Activated CD4-positive, alpha-beta T cell treated with anti-CD3 and anti-CD28 coated beads for 36 hours (primary cell): ENCODE results near the gene RHOBTB3. TPM values are rescaled to one million over a fixed set of nuclear protein-coding genes. Genes with fewer than 3 reads are reported as not detected.

Experiments
- ATAC-seq: fragments of 200-7000 bp; cut with Tn5 transposase; one replicate; pipeline ENCODE4 v1.10.0; 2021; ENCODE audit warnings: mild to moderate bottlenecking, moderate library complexity
- CTCF ChIA-PET: fragments of 350-600 bp; sonication (Branson Sonifier 250); formaldehyde crosslinking; loops from one replicate; lab custom pipeline; 2021; ENCODE audit warnings: antibody characterized with exemption; lab: Charles Lee
- POLR2A ChIA-PET: fragments of 350-600 bp; sonication (Branson Sonifier 250); formaldehyde crosslinking; loops from one replicate; lab custom pipeline; 2021; ENCODE audit warnings: antibody characterized with exemption, inconsistent platforms; lab: Charles Lee
- DNase-seq: peaks from one replicate; pipeline ENCODE4 v3.0.0-alpha.2; 2020
- H3K27ac Mint-ChIP-seq: one replicate; pipeline ENCODE4 v1.8.0; 2021; ENCODE audit warnings: mixed read lengths
- H3K27me3 Mint-ChIP-seq: one replicate; pipeline ENCODE4 v1.8.0; 2021; ENCODE audit warnings: mixed read lengths
- H3K36me3 Mint-ChIP-seq: one replicate; pipeline ENCODE4 v1.8.0; 2021; ENCODE audit warnings: low read depth, mixed read lengths
- H3K4me1 Mint-ChIP-seq: one replicate; pipeline ENCODE4 v1.8.0; 2021; ENCODE audit warnings: mixed read lengths
- H3K4me3 Mint-ChIP-seq: one replicate; pipeline ENCODE4 v1.8.0; 2021; ENCODE audit warnings: mild to moderate bottlenecking, moderate library complexity, mixed read lengths
- H3K9me3 Mint-ChIP-seq: one replicate; pipeline ENCODE4 v1.8.0; 2021; ENCODE audit warnings: low read depth, mixed read lengths
- intact Hi-C, 2 experiments: fragments of 100-400 bp; cut with DNase I in 1 of 2; cut with micrococcal nuclease in 1 of 2; formaldehyde crosslinking; loops; one replicate each; pipeline versions ENCODE4 v1.14.2 to v1.15.1; 2022 to 2024; cut with DNase I, micrococcal nuclease
- total RNA-seq, 2 experiments: library from RNA; stranded (reverse); gene quantifications; one replicate each; pipeline ENCODE4 v1.2.3, GENCODE V29; 2021

RHOBTB3 gene
- total RNA-seq, 2 experiments from 2014 or later: 3.3 to 3.5 TPM

DNA sequence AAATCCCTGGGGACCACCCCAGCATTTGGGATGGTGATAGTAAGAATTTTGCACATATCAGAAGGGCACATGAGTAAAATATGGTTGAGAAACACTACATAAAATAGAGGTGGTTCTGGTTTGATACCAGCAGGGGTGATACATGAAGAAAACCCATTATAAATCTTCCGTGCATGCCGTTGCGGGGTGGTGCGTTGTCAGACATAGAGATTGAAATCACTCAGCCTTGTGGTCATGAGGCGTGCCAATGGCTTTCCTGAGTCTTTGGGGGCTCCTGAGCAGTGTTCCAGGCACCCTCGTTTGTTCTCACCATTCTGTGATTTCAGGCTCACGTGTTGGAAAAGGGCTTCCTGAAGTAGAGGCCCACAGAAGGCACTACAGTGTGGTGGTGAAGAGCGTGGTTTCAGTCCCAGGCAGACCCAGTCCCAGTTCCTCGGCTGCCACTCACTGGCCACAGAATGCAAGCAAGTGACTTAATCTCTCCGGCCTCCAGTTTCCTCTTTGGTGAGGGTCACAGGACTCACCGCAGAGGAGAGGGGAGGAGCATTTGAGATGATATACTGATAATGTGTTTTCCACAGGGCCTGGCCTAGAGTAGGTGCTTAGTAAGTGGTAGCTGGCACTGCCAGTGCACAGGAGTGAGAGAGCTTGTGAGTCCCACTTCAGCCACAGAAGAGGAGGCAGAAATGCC, 111.9 kb downstream of the RHOBTB3 start:
- peak overlapping the region; percentile 85 for H3K27ac Mint-ChIP-seq
- H3K4me1 Mint-ChIP-seq: peaks cover 14% of the 10 kb centered on the region
- ChIA-PET POLR2A (interaction anchor here (0.6 kb wide), 2 partner anchors 661 to 869 kb away, joined by 4 to 14 read pairs; no protein-coding TSS in a partner anchor), CTCF (interaction anchor here (0.7 to 6.8 kb wide), 14 partner anchors 7 to 198 kb away, joined by 3 to 53 read pairs (median 4); partner anchors contain the start of genes GLRX and RFESD)
- ATAC-seq: peak; percentile 86
- H3K36me3 Mint-ChIP-seq: no peaks in the 10 kb centered on the region
- peak; percentile 83 for DNase-seq
- peaks cover 2% of the 10 kb centered on the region for H3K27me3 Mint-ChIP-seq
- intact Hi-C loops: loop anchor here (1.0 to 10.0 kb wide), 8 partner anchors 9 to 558 kb away; partner anchors contain the start of genes ARSK (in 1 of the 2), MCTP1 (in 1 of the 2) and SKIC3 (in 1 of the 2)
- no peaks in the 10 kb centered on the region for H3K9me3 Mint-ChIP-seq
- no peak overlapping the region for H3K4me3 Mint-ChIP-seq

GRCh38 chr5:95843733-95844223, 112.6 kb downstream of the RHOBTB3 start:
- intact Hi-C loops: loop anchor here (1.0 to 10.0 kb wide), 8 partner anchors 9 to 559 kb away; partner anchors contain the start of genes ARSK (in 1 of the 2), MCTP1 (in 1 of the 2) and SKIC3 (in 1 of the 2)
- Mint-ChIP-seq H3K36me3 (no peaks in the 10 kb centered on the region), H3K4me1 (peaks cover 13% of the 10 kb centered on the region), H3K9me3 (no peaks in the 10 kb centered on the region), H3K4me3 (no peak overlapping the region), H3K27ac (peak overlapping the region; percentile 85), H3K27me3 (peaks cover 2% of the 10 kb centered on the region)
- DNase-seq (no peak), ATAC-seq (no peak)
- ChIA-PET CTCF (interaction anchor here (0.5 to 6.8 kb wide), 19 partner anchors 8 to 546 kb away, joined by 3 to 53 read pairs (median 4); partner anchors contain the start of genes GLRX and RFESD), POLR2A (interaction anchor here (0.6 kb wide), 2 partner anchors 131 to 869 kb away, joined by 4 to 7 read pairs; no protein-coding TSS in a partner anchor)

- Mint-ChIP-seq H3K27ac (no peak overlapping the region), H3K4me1 (peaks cover 11% of the 10 kb centered on the region), H3K27me3 (peaks cover 4% of the 10 kb centered on the region), H3K9me3 (no peaks in the 10 kb centered on the region), H3K4me3 (no peak overlapping the region), H3K36me3 (no peaks in the 10 kb centered on the region)
- no peak for ATAC-seq
- intact Hi-C loops: loop anchor here in 1 of 2 experiments (1.0 to 10.0 kb wide), 2 partner anchors 181 to 561 kb away; partner anchors contain the start of gene MCTP1
- ChIA-PET POLR2A (no interaction called here), CTCF (interaction anchor here (1.4 to 6.8 kb wide), 8 partner anchors 8 to 172 kb away, joined by 3 to 142 read pairs (median 18); partner anchors contain the start of gene GLRX)
- DNase-seq: no peak
Observed at GRCh38 chr5:95845391-95845790, 114.3 kb downstream of the RHOBTB3 start.

Other genes with a start within 250 kb of the RHOBTB3 start
- gene SKIC3, start 176.4 kb upstream of the RHOBTB3 start, total RNA-seq: 10 to 100 TPM; 74.6 to 75.8 TPM
- 1 to 10 TPM; 4.6 to 5.3 TPM for gene ARSK, start 176.2 kb upstream of the RHOBTB3 start, total RNA-seq
- gene GPR150, start 111.2 kb upstream of the RHOBTB3 start, total RNA-seq: under 1 TPM; 0.37 to 0.46 TPM
- gene RFESD, start 84.6 kb upstream of the RHOBTB3 start, total RNA-seq: 1 to 10 TPM; 4.1 to 9.2 TPM
- gene SPATA9, start 48.3 kb upstream of the RHOBTB3 start, total RNA-seq: not detected
- 10 to 100 TPM; 21.0 to 31.5 TPM for gene GLRX, start 91.4 kb downstream of the RHOBTB3 start, total RNA-seq
- 100 to 1,000 TPM in 1 of 2 experiments, 10 to 100 TPM in 1; 87.6 to 131 TPM for gene ELL2, start 230.5 kb downstream of the RHOBTB3 start, total RNA-seq